HG02678 (cell line): Measurements from ENCODE around the gene PPARG.
"Not testable (repeated sequence)": the region's sequence is repeated elsewhere in the genome, so short reads cannot be mapped to it uniquely, and the experiment has no call there.

Experiments
- ATAC-seq: cut with Tn5 transposase; IDR thresholded peaks from one replicate; pipeline ENCODE4 v1.9.1; 2021; ENCODE audit warnings: mild to moderate bottlenecking, moderate library complexity; ENCODE audit not compliant: unreplicated experiment

Gene PPARG

GRCh38 chr3:12375572-12375971, 86.7 kb downstream of the PPARG start:
- no peak for ATAC-seq

GRCh38 chr3:12379640-12380429, 91.0 kb downstream of the PPARG start:
- no peak for ATAC-seq

- ATAC-seq: no peak
Observed at GRCh38 chr3:12380461-12380860, 91.6 kb downstream of the PPARG start.

- ATAC-seq: no peak
Observed at GRCh38 chr3:12381199-12381598, 92.3 kb downstream of the PPARG start.

- no peak for ATAC-seq
Observed at GRCh38 chr3:12383218-12383617, 94.3 kb downstream of the PPARG start.

GRCh38 chr3:12384451-12385233, 95.8 kb downstream of the PPARG start:
- no peak for ATAC-seq

- ATAC-seq: not testable (repeated sequence)
Observed at GRCh38 chr3:12386514-12387291, 97.8 kb downstream of the PPARG start.

- no peak for ATAC-seq
Observed at GRCh38 chr3:12388185-12388584, 99.3 kb downstream of the PPARG start.

- no peak for ATAC-seq
Observed at GRCh38 chr3:12392101-12392878, 103.4 kb downstream of the PPARG start.

GRCh38 chr3:12393894-12394293, 105.0 kb downstream of the PPARG start:
- ATAC-seq: no peak

GRCh38 chr3:12394569-12395271, 105.8 kb downstream of the PPARG start:
- peak; percentile 2 for ATAC-seq

- ATAC-seq: peak; percentile 96
Observed at GRCh38 chr3:12395349-12396012, 106.6 kb downstream of the PPARG start.

GRCh38 chr3:12396471-12396870, 107.6 kb downstream of the PPARG start:
- no peak for ATAC-seq

GRCh38 chr3:12399226-12399625, 110.4 kb downstream of the PPARG start:
- no peak for ATAC-seq

GRCh38 chr3:12400616-12401194, 111.8 kb downstream of the PPARG start:
- ATAC-seq: no peak

GRCh38 chr3:12401208-12401607, 112.3 kb downstream of the PPARG start:
- ATAC-seq: no peak

- no peak for ATAC-seq
Observed at GRCh38 chr3:12405432-12406272, 116.8 kb downstream of the PPARG start.

GRCh38 chr3:12408984-12409683, 120.3 kb downstream of the PPARG start:
- ATAC-seq: no peak
